Neural crest cell (in vitro differentiated cells): Measurements from ENCODE around the gene CRK. TPM values are rescaled to one million over a fixed set of nuclear protein-coding genes. Genes with fewer than 3 reads are reported as not detected.
A peak's percentile ranks its signal among the peaks of the same experiment; 100 is the strongest.

ENCODE experiments used
- DNase-seq: peaks from one replicate; pipeline ENCODE4 v3.0.0; 2021; ENCODE audit warnings: low read depth, mixed read lengths, low spot score
- H3K27ac Mint-ChIP-seq: one replicate; pipeline ENCODE4 v1.8.0; 2021; ENCODE audit warnings: mild to moderate bottlenecking, mixed read lengths; ENCODE audit not compliant: unreplicated experiment
- H3K27me3 Mint-ChIP-seq: 2 replicates; pipeline ENCODE4 v1.8.0; 2021; ENCODE audit warnings: low read depth, mild to moderate bottlenecking, mixed read lengths
- H3K36me3 Mint-ChIP-seq: 2 replicates; pipeline ENCODE4 v1.8.0; 2021; ENCODE audit warnings: low read depth, mild to moderate bottlenecking, mixed read lengths
- H3K4me1 Mint-ChIP-seq: 2 replicates; pipeline ENCODE4 v1.8.0; 2021; ENCODE audit warnings: mixed read lengths
- H3K4me3 Mint-ChIP-seq: one replicate; pipeline ENCODE4 v1.8.0; 2021; ENCODE audit warnings: mild to moderate bottlenecking, mixed read lengths
- H3K9me3 Mint-ChIP-seq: 2 replicates; pipeline ENCODE4 v1.8.0; 2021; ENCODE audit warnings: mixed read lengths
- CTCF ChIP-seq: fragments of 200-600 bp; sonication (generic); conservative IDR thresholded peaks from 2 replicates; pipeline ENCODE4 v1.5.0; 2021; ENCODE audit warnings: antibody characterized with exemption, mild to moderate bottlenecking
- total RNA-seq: library from RNA; stranded (reverse); gene quantifications from 2 replicates; pipeline ENCODE4 v1.2.1, GENCODE V29; 2021

The CRK gene
- total RNA-seq, 1 donor from 2014 or later: 58.5 TPM

DNA sequence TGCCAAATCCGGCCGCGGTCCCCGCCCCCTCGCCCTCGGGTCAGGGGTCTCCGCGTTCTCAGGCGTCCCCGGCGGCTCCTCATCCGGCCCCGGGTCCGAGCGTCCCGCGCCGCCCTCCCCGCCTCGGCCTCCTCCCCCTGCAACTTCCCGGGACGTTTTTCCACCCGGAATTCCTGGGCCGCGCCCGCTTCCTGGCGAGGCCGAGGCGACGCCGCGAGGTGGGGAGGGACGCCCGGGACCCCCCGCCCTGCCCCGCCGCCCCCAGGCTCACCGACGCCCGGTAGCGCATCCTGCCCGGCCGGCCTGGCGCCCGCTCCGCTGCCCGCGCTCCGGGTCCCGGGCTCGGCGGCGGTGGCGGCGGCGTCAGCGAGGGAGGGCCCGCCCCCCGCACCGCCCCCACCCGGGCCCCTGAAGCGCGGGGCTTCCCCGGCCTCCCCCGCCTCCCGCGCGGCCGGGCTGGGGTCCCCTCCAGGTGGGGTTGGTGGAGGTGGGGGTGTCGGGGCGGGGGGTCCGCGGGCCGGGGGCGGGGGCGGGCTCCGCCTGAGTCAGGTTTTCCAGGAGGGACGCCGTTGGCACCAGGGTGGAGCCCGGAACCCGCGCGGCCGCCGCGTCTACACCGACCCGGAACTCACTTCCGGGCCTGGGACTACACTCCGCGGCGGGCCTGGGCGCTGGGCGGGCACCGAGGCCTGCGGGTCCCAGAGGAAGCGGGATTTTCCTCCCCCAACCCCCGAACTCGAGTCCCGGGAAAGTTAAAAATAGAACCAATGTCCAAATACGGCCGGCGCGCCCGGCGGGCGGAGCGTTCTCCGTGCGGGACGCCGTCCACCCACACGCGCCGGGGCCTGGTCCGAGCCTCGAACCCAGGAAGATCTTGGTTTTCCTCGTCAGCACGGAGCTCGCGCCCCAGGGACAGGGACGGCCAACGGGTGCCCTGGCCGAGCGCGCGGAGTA, 29.7 kb upstream of the CRK start:
- Mint-ChIP-seq H3K4me1 (peaks cover 23% of the 10 kb centered on the region), H3K27ac (no peak overlapping the region), H3K4me3 (no peak overlapping the region), H3K27me3 (no peaks in the 10 kb centered on the region), H3K36me3 (no peaks in the 10 kb centered on the region), H3K9me3 (no peaks in the 10 kb centered on the region)
- no peak for TF ChIP-seq CTCF
- DNase-seq: peak; percentile 52

DNA sequence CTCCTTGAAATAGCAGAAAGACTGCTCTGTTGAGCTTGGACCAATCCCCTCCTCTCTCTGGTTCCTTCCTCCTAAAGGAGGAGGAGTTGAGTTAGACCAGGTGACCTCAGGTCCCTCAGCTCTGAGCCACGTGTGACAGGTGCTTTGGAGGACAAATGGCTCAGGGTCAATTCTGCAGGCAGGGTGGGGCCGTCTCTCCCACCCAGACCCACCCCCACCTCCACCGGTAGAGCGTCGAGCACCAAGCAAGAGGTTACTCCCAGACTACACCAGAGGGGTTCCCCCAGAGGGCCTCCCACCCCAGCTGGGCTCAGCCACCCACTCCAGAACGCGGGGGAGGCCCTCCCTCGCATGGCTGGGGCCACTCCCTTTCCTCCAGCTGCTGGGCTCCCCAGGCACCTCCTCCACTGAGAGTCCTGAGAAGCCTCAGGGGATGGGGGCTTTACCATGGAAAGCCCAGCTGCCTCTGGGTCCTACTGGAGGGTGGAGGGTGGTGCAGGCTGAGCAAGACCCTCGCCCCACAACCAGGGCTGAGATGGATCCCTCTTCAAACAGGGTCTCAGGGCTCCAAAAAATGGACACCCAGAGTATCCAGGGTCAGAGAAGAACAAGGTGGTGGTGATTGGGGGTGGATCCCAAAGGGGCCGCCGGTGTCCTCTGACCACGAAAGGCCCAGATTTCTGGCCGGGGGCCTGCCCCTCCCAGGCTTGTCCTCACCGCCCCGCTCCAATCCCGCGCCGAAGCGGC, 28.8 kb upstream of the CRK start:
- Mint-ChIP-seq H3K27ac (no peak overlapping the region), H3K4me3 (peak overlapping the region; percentile 91), H3K4me1 (peaks cover 17% of the 10 kb centered on the region), H3K9me3 (no peaks in the 10 kb centered on the region), H3K36me3 (no peaks in the 10 kb centered on the region), H3K27me3 (no peaks in the 10 kb centered on the region)
- TF ChIP-seq CTCF: peak; percentile 50
- DNase-seq: peak; percentile 31

GRCh38 chr17:1484060-1484535, 28.1 kb upstream of the CRK start:
- no peak overlapping the region for H3K27ac Mint-ChIP-seq
- DNase-seq: no peak
- H3K4me1 Mint-ChIP-seq: peaks cover 15% of the 10 kb centered on the region

GRCh38 chr17:1482680-1483079, 26.6 kb upstream of the CRK start:
- DNase-seq: no peak
- Mint-ChIP-seq H3K27me3 (no peaks in the 10 kb centered on the region), H3K27ac (no peak overlapping the region), H3K4me3 (no peak overlapping the region), H3K36me3 (no peaks in the 10 kb centered on the region), H3K9me3 (no peaks in the 10 kb centered on the region), H3K4me1 (peaks cover 7% of the 10 kb centered on the region)
- TF ChIP-seq CTCF: no peak

More at GRCh38 chr17:1484060-1484535, 28.1 kb upstream of the CRK start:
- TF ChIP-seq CTCF: no peak
- H3K9me3 Mint-ChIP-seq: no peaks in the 10 kb centered on the region
- H3K4me3 Mint-ChIP-seq: peak overlapping the region; percentile 64
- no peaks in the 10 kb centered on the region for H3K36me3 Mint-ChIP-seq
- no peaks in the 10 kb centered on the region for H3K27me3 Mint-ChIP-seq

DNA sequence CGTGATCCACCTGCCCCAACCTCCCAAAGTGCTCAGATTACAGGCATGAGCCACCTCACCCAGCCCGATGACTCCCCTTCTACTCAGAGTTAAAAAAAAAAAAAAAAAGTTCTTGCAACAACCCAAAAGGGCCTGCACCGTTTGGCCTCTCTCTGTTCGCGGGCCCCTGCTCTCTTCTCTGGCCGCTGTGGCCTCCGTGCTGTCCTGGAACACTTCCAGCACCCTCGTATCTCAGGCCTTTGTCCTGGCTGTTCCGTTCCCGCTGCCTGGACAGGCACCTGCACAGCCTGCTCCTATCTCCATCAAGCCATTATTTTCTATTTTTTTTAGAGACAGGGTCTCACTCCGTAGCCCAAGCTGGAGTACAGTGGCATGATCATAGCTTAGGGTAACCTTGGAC, 25.7 kb upstream of the CRK start:
- TF ChIP-seq CTCF: no peak
- Mint-ChIP-seq H3K27me3 (no peaks in the 10 kb centered on the region), H3K36me3 (no peaks in the 10 kb centered on the region), H3K27ac (no peak overlapping the region), H3K4me1 (peaks cover 7% of the 10 kb centered on the region), H3K9me3 (no peaks in the 10 kb centered on the region), H3K4me3 (no peak overlapping the region)
- DNase-seq: no peak
